HG03520 (cell line): ENCODE data around the gene ACP7.

Experiments used
- ATAC-seq: cut with Tn5 transposase; IDR thresholded peaks from one replicate; pipeline ENCODE4 v1.9.1; 2021; ENCODE audit warnings: mild to moderate bottlenecking, moderate library complexity; ENCODE audit not compliant: unreplicated experiment

Gene ACP7

GRCh38 chr19:39146091-39146490 lies 61.9 kb downstream of the ACP7 start:
- ATAC-seq: no peak

DNA sequence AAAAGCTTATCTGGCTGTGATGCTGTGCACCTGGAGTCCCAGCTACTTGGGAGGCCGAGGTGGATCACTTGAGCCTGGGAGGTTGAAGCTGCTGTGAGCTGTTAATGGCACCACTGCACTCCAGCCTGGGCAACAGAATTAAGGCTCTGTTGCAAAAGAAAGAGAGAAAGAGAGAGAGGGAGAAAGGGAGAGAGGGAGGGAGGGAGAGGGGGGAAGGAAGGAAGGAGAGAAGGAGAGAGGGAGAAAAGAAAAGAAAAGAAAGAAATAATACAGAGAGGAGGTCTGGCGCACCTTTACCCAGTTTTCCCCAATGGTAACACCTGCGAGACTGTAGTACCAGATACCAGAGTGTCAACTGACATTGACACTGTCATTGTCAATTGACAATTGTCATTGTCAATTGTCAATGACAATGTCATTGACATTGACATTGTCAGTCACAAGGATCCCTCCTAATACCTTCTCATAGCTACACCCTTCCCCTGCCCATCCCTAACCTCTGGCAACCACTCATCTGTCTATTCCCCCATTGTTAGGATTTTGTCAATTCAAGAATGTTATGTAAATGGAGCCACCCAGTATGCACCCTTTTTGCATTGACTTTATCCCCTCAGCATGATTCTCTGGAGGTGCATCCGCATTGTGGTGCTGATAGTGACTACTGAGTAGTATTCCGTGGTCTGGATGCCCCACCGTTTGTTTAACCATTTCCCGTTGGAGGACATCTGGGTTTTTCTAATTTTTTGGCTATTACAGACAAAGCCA lies 62.7 kb downstream of the ACP7 start:
- no peak for ATAC-seq

- no peak for ATAC-seq
Measured at GRCh38 chr19:39147480-39147879, 63.3 kb downstream of the ACP7 start.

- no peak for ATAC-seq
Measured at GRCh38 chr19:39148939-39149529, 64.9 kb downstream of the ACP7 start.

- ATAC-seq: no peak
Measured at GRCh38 chr19:39150235-39150634, 66.1 kb downstream of the ACP7 start.

DNA sequence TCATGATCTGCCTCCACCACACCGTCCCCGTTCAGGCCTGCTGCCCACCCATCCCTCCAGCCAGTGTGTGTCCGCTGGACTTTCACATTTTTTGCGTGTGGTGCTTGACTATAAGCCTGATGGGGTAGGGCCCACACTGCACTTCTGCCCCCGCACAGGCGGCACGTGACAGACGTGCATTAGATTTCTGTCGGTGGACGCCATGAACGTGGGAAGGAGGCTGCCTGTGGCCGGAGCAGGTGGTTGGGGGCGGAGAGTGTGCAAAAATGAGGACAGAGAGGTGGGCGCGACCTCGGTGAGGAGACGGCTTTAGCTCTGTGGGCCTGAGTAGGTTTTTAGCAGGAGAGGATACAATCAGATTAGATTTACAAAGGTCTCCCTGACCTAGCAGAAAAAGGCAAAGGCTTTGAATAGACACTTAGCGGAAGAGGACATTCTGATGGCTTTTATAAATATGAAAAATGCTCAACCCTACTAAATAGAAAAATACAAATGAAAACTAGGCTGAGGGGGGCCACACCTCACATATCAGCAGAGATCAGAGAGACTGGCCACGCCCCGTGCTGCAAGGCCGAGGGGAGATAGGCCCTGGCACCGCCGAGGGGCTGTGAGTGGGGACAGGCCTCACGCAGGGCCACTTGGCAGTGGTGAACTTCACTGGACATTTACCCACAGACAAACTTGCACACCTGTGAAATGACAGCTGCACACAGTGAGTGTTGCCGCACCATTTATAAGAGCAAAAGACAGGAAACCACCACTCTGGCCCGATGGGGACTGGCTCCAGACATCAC lies 66.8 kb downstream of the ACP7 start:
- no peak for ATAC-seq

DNA sequence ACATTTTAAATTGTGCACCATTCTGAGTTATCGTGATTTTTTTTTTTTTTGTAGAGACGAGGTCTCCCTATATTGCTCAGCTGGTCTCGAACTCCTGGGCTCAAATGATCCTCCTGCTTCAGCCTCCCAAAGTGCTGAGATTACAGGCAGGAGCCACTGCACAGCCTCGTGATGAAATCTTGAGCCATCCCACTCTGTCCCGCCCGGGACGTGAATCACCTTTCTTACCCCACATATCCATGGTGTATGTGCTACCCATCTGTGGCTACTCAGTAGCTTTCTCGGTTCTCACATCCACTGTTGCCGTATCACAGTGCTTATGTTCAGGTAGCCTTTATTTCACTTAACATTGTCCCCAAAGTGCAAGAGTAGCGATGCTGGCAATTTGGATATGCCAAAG lies 67.9 kb downstream of the ACP7 start:
- ATAC-seq: no peak

- no peak for ATAC-seq
Measured at GRCh38 chr19:39154100-39154628, 70.0 kb downstream of the ACP7 start.

GRCh38 chr19:39154629-39155100 lies 70.5 kb downstream of the ACP7 start:
- ATAC-seq: no peak

GRCh38 chr19:39155114-39155700 lies 71.0 kb downstream of the ACP7 start:
- ATAC-seq: no peak

DNA sequence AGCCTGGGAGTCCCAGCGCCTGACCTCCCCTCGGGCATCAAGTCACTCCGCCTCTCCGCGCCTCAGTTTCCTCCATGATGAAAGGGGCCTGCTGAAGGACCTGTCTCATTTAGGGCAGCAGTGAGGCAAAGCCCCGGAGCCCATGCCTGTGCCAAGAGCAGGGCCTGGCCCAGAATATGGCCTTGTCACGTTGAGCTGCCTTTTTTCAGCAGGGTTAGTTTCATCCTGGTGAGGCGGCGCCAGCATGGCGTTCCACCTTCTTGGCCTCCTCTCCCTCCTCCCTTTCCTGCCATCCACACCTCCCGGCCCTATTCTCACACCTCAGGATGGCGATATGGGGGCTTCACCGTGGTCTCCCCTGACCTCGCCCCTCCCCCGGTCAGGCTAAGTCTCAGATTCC lies 71.6 kb downstream of the ACP7 start:
- ATAC-seq: no peak

DNA sequence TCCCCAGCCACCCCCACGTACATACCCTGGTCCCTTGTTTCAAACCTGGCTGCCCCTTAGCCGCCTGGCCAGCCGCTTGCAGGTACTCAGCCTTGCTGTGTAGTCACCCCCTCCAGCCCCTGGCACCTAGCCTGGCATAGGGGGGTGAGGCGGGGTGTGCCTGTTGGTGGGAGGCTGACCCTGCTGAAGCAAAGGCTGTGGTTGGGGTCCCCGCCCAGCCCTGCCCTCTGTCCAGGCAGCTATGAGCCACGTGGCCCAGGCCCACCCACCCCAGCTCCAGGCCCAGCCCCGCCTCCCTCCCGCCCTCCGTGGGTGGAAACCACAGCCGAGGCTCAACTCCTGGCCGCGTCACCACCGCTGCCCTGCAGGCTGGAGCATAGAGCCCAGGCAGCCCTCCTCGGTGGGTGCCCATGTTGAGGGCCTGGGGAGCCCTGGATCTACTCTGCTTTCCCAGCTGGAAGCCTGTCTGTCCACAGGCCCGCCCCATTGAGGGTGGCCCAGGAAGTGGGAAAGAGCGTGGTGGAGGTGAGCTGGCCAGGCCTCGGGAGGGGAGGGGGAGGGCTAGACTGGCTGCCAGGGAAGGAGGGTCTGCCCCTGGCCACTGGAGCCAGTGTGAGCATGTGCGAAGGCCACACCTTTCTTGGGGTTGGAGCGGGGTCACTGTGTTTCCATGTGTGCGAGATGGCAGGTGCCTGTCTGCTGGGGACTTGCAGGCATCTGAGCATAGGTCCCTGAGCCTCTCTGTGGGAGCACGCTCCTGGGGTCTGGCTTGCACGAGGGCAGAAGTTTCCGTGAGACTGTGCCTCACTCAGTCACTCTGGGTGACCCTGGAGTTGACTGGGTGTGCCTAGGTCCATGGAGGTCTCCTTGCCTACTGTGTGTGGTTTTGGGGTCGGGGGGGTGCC lies 72.4 kb downstream of the ACP7 start:
- no peak for ATAC-seq

GRCh38 chr19:39157275-39157996 lies 73.3 kb downstream of the ACP7 start:
- no peak for ATAC-seq

DNA sequence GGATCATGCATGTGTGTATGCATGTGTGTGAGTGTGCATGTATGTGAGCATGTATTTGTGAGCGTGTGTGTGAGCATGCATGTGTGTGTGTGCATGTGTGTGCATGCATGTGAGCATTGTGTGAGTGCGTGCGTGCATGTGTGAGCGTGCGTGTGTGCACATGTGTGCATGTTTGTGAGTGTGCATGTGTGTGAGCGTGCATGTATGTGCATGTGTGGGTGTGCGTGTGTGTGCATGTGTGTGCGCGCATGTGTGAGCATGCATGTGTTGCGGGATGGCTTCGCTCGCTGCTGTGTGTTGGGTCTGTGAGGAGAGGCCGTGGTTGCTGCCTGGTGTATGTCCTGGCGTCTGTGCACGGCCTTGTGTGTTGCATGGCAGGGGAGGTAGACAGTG lies 73.8 kb downstream of the ACP7 start:
- no peak for ATAC-seq

- ATAC-seq: no peak
Measured at GRCh38 chr19:39158646-39159260, 74.6 kb downstream of the ACP7 start.

GRCh38 chr19:39160523-39160861 lies 76.3 kb downstream of the ACP7 start:
- no peak for ATAC-seq
